WTC11 (cell line): ENCODE results near the gene CLMN. TPM values are rescaled to one million over a fixed set of nuclear protein-coding genes. Genes with fewer than 3 reads are reported as not detected.

Experiments used
- ATAC-seq: fragments of 200-7000 bp; cut with Tn5 transposase; 2 replicates; pipeline ENCODE4 v1.10.0; 2021; ENCODE audit warnings: mild to moderate bottlenecking, moderate library complexity
- CTCF ChIA-PET: fragments of 300-600 bp; sonication (Branson Sonifier 250); formaldehyde crosslinking; loops from one replicate; lab custom pipeline; 2021; ENCODE audit warnings: antibody characterized with exemption; lab: Charles Lee
- POLR2A ChIA-PET: fragments of 350-600 bp; sonication (Branson Sonifier 250); formaldehyde crosslinking; loops from one replicate; lab custom pipeline; 2021; ENCODE audit warnings: antibody characterized with exemption; lab: Charles Lee
- DNase-seq: peaks from one replicate; pipeline ENCODE4 v3.0.0; 2021; ENCODE audit warnings: low spot score
- H3K27ac Mint-ChIP-seq: 2 replicates; pipeline ENCODE4 v1.8.0; 2021; ENCODE audit warnings: mixed read lengths
- H3K27me3 Mint-ChIP-seq: 2 replicates; pipeline ENCODE4 v1.8.0; 2021; ENCODE audit warnings: low read depth, mild to moderate bottlenecking, moderate library complexity, mixed read lengths
- H3K36me3 Mint-ChIP-seq: 2 replicates; pipeline ENCODE4 v1.8.0; 2021; ENCODE audit warnings: mixed read lengths
- H3K4me1 Mint-ChIP-seq: 2 replicates; pipeline ENCODE4 v1.8.0; 2022; ENCODE audit warnings: mixed read lengths
- H3K4me3 Mint-ChIP-seq: 2 replicates; pipeline ENCODE4 v1.8.0; 2021; ENCODE audit warnings: mild to moderate bottlenecking, moderate library complexity, mixed read lengths
- H3K9me3 Mint-ChIP-seq: 2 replicates; pipeline ENCODE4 v1.8.0; 2021; ENCODE audit warnings: mixed read lengths
- AFF4 ChIP-seq: sonication (generic); formaldehyde crosslinking; IDR thresholded peaks from 2 replicates; pipeline ENCODE4 v1.8.1; 2023; ENCODE audit warnings: mild to moderate bottlenecking, missing genetic modification reagents, borderline replicate concordance
- KAT7 ChIP-seq: sonication (generic); formaldehyde crosslinking; IDR thresholded peaks from 2 replicates; pipeline ENCODE4 v1.8.1; 2023; ENCODE audit warnings: missing genetic modification reagents, mild to moderate bottlenecking, borderline replicate concordance
- MLX ChIP-seq: sonication (generic); formaldehyde crosslinking; IDR thresholded peaks from 2 replicates; pipeline ENCODE4 v1.8.1; 2023; ENCODE audit warnings: mild to moderate bottlenecking, missing genetic modification reagents, moderate library complexity
- NFE2L1 ChIP-seq: sonication (generic); formaldehyde crosslinking; IDR thresholded peaks from 2 replicates; pipeline ENCODE4 v1.8.1; 2023; ENCODE audit warnings: missing genetic modification reagents
- NR3C1 ChIP-seq: sonication (generic); formaldehyde crosslinking; conservative IDR thresholded peaks from 2 replicates; pipeline ENCODE4 v1.8.1; 2023; ENCODE audit warnings: low read depth, mild to moderate bottlenecking, missing genetic modification reagents
- PRDM15 ChIP-seq: sonication (generic); formaldehyde crosslinking; IDR thresholded peaks from 2 replicates; pipeline ENCODE4 v1.8.0; 2022; ENCODE audit warnings: missing genetic modification reagents
- RORB ChIP-seq: fragments of 250-450 bp; sonication (Bioruptor Pico); IDR thresholded peaks from 2 replicates; pipeline ENCODE4 v1.9.0; 2021; ENCODE audit warnings: mild to moderate bottlenecking
- TEAD4 ChIP-seq: sonication (generic); formaldehyde crosslinking; IDR thresholded peaks from 2 replicates; pipeline ENCODE4 v1.8.0; 2022; ENCODE audit warnings: mild to moderate bottlenecking, missing genetic modification reagents
- TP53 ChIP-seq: sonication (generic); formaldehyde crosslinking; IDR thresholded peaks from 2 replicates; pipeline ENCODE4 v1.8.1; 2023; ENCODE audit warnings: mild to moderate bottlenecking, missing genetic modification reagents
- ZBTB21 ChIP-seq: sonication (generic); formaldehyde crosslinking; IDR thresholded peaks from 2 replicates; pipeline ENCODE4 v1.8.1; 2023; ENCODE audit warnings: mild to moderate bottlenecking, missing genetic modification reagents, borderline replicate concordance
- ZNF121 ChIP-seq: sonication (generic); formaldehyde crosslinking; IDR thresholded peaks from 2 replicates; pipeline ENCODE4 v1.8.0; 2023; ENCODE audit warnings: missing genetic modification reagents
- ZNF263 ChIP-seq: sonication (generic); formaldehyde crosslinking; IDR thresholded peaks from 2 replicates; pipeline ENCODE4 v1.8.1; 2022; ENCODE audit warnings: low read depth, mild to moderate bottlenecking, moderate library complexity, missing genetic modification reagents
- ZNF423 ChIP-seq: fragments of 250-450 bp; sonication (Bioruptor Pico); IDR thresholded peaks from 2 replicates; pipeline ENCODE4 v2.1.2; 2022; ENCODE audit warnings: mild to moderate bottlenecking, moderate library complexity
- total RNA-seq: library from RNA; stranded (reverse); gene quantifications from 3 replicates; pipeline ENCODE4 v1.2.3, GENCODE V29; 2021
- TF ChIP-seq, protein P1 (sequence below): sonication (generic); formaldehyde crosslinking; IDR thresholded peaks from 2 replicates; pipeline ENCODE4 v1.8.0; 2022; ENCODE audit warnings: mild to moderate bottlenecking, missing genetic modification reagents
- TF ChIP-seq, protein P2 (sequence below): sonication (generic); formaldehyde crosslinking; IDR thresholded peaks from 2 replicates; pipeline ENCODE4 v1.8.1; 2023; ENCODE audit warnings: mild to moderate bottlenecking, moderate library complexity, missing genetic modification reagents
- TF ChIP-seq, protein P3 (sequence below): fragments of 250-450 bp; sonication (Bioruptor Pico); IDR thresholded peaks from 2 replicates; pipeline ENCODE4 v1.9.0; 2021; ENCODE audit warnings: mild to moderate bottlenecking, borderline replicate concordance
- TF ChIP-seq, protein P4 (sequence below): sonication (generic); formaldehyde crosslinking; conservative IDR thresholded peaks from 2 replicates; pipeline ENCODE4 v1.8.1; 2023; ENCODE audit warnings: mild to moderate bottlenecking, low read depth, missing genetic modification reagents, moderate library complexity

Gene CLMN
- total RNA-seq, 1 experiment from 2014 or later = 12.2 TPM

DNA sequence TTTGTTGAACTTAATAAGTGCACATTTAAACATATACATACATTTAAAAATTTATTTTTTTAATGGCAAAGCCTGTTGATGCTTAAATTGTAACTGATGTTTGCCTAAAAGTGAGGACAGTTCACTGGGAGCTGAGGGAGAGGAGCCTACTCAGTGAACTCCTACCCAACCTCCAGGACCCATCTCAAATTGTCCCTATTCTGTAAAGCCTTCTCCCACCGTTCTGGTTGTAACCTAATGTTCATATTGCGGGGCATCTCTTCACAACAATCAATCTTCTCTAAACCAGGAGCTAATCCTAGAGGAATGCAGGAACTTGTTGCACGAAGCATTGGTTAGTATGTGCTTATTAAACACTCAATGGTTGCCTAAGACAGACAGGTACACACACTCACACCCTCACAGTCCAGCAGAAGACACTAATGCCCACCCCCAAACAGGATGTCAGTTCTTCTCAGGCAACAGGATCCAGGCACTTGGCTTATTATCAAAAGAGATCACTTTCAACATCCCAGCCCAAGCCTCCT, 1.8 kb downstream of the CLMN start (continued):
- TF ChIP-seq, protein P1, sequence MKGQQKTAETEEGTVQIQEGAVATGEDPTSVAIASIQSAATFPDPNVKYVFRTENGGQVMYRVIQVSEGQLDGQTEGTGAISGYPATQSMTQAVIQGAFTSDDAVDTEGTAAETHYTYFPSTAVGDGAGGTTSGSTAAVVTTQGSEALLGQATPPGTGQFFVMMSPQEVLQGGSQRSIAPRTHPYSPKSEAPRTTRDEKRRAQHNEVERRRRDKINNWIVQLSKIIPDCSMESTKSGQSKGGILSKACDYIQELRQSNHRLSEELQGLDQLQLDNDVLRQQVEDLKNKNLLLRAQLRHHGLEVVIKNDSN (CRISPR knock-in tag) = no peak
- TF ChIP-seq RORB (CRISPR knock-in tag) = no peak

GRCh38 chr14:95316821-95317220, 2.9 kb downstream of the CLMN start:
- POLR2A ChIA-PET = no interaction called here
- Mint-ChIP-seq H3K27me3 (peaks cover 33% of the 10 kb centered on the region), H3K4me3 (no peak overlapping the region), H3K27ac (no peak overlapping the region), H3K36me3 (no peaks in the 10 kb centered on the region), H3K4me1 (peaks cover 35% of the 10 kb centered on the region), H3K9me3 (no peaks in the 10 kb centered on the region)
- CTCF ChIA-PET = no interaction called here
- DNase-seq (no peak), ATAC-seq (no peak)
- TF ChIP-seq ZNF121 (no peak), ZNF423 (no peak), ZBTB21 (CRISPR knock-in tag) (no peak), NR3C1 (CRISPR knock-in tag) (no peak), RORB (CRISPR knock-in tag) (no peak), TP53 (CRISPR knock-in tag) (no peak), MLX (CRISPR knock-in tag) (no peak), TEAD4 (CRISPR knock-in tag) (no peak), ZNF263 (CRISPR knock-in tag) (no peak), NFE2L1 (no peak), AFF4 (CRISPR knock-in tag) (no peak), PRDM15 (CRISPR knock-in tag) (no peak), KAT7 (CRISPR knock-in tag) (no peak)
- TF ChIP-seq, protein P2, sequence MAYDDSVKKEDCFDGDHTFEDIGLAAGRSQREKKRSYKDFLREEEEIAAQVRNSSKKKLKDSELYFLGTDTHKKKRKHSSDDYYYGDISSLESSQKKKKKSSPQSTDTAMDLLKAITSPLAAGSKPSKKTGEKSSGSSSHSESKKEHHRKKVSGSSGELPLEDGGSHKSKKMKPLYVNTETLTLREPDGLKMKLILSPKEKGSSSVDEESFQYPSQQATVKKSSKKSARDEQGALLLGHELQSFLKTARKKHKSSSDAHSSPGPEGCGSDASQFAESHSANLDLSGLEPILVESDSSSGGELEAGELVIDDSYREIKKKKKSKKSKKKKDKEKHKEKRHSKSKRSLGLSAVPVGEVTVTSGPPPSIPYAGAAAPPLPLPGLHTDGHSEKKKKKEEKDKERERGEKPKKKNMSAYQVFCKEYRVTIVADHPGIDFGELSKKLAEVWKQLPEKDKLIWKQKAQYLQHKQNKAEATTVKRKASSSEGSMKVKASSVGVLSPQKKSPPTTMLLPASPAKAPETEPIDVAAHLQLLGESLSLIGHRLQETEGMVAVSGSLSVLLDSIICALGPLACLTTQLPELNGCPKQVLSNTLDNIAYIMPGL (CRISPR knock-in tag) = no peak
- TF ChIP-seq, protein P3, sequence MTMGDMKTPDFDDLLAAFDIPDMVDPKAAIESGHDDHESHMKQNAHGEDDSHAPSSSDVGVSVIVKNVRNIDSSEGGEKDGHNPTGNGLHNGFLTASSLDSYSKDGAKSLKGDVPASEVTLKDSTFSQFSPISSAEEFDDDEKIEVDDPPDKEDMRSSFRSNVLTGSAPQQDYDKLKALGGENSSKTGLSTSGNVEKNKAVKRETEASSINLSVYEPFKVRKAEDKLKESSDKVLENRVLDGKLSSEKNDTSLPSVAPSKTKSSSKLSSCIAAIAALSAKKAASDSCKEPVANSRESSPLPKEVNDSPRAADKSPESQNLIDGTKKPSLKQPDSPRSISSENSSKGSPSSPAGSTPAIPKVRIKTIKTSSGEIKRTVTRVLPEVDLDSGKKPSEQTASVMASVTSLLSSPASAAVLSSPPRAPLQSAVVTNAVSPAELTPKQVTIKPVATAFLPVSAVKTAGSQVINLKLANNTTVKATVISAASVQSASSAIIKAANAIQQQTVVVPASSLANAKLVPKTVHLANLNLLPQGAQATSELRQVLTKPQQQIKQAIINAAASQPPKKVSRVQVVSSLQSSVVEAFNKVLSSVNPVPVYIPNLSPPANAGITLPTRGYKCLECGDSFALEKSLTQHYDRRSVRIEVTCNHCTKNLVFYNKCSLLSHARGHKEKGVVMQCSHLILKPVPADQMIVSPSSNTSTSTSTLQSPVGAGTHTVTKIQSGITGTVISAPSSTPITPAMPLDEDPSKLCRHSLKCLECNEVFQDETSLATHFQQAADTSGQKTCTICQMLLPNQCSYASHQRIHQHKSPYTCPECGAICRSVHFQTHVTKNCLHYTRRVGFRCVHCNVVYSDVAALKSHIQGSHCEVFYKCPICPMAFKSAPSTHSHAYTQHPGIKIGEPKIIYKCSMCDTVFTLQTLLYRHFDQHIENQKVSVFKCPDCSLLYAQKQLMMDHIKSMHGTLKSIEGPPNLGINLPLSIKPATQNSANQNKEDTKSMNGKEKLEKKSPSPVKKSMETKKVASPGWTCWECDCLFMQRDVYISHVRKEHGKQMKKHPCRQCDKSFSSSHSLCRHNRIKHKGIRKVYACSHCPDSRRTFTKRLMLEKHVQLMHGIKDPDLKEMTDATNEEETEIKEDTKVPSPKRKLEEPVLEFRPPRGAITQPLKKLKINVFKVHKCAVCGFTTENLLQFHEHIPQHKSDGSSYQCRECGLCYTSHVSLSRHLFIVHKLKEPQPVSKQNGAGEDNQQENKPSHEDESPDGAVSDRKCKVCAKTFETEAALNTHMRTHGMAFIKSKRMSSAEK (CRISPR knock-in tag) = no peak
- TF ChIP-seq, protein P4, sequence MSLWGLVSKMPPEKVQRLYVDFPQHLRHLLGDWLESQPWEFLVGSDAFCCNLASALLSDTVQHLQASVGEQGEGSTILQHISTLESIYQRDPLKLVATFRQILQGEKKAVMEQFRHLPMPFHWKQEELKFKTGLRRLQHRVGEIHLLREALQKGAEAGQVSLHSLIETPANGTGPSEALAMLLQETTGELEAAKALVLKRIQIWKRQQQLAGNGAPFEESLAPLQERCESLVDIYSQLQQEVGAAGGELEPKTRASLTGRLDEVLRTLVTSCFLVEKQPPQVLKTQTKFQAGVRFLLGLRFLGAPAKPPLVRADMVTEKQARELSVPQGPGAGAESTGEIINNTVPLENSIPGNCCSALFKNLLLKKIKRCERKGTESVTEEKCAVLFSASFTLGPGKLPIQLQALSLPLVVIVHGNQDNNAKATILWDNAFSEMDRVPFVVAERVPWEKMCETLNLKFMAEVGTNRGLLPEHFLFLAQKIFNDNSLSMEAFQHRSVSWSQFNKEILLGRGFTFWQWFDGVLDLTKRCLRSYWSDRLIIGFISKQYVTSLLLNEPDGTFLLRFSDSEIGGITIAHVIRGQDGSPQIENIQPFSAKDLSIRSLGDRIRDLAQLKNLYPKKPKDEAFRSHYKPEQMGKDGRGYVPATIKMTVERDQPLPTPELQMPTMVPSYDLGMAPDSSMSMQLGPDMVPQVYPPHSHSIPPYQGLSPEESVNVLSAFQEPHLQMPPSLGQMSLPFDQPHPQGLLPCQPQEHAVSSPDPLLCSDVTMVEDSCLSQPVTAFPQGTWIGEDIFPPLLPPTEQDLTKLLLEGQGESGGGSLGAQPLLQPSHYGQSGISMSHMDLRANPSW (CRISPR knock-in tag) = no peak
